ENCODE results near the gene MPO.
A peak's percentile ranks its signal among the peaks of the same experiment; 100 is the strongest.

Gene MPO, protein sequence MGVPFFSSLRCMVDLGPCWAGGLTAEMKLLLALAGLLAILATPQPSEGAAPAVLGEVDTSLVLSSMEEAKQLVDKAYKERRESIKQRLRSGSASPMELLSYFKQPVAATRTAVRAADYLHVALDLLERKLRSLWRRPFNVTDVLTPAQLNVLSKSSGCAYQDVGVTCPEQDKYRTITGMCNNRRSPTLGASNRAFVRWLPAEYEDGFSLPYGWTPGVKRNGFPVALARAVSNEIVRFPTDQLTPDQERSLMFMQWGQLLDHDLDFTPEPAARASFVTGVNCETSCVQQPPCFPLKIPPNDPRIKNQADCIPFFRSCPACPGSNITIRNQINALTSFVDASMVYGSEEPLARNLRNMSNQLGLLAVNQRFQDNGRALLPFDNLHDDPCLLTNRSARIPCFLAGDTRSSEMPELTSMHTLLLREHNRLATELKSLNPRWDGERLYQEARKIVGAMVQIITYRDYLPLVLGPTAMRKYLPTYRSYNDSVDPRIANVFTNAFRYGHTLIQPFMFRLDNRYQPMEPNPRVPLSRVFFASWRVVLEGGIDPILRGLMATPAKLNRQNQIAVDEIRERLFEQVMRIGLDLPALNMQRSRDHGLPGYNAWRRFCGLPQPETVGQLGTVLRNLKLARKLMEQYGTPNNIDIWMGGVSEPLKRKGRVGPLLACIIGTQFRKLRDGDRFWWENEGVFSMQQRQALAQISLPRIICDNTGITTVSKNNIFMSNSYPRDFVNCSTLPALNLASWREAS

DNA sequence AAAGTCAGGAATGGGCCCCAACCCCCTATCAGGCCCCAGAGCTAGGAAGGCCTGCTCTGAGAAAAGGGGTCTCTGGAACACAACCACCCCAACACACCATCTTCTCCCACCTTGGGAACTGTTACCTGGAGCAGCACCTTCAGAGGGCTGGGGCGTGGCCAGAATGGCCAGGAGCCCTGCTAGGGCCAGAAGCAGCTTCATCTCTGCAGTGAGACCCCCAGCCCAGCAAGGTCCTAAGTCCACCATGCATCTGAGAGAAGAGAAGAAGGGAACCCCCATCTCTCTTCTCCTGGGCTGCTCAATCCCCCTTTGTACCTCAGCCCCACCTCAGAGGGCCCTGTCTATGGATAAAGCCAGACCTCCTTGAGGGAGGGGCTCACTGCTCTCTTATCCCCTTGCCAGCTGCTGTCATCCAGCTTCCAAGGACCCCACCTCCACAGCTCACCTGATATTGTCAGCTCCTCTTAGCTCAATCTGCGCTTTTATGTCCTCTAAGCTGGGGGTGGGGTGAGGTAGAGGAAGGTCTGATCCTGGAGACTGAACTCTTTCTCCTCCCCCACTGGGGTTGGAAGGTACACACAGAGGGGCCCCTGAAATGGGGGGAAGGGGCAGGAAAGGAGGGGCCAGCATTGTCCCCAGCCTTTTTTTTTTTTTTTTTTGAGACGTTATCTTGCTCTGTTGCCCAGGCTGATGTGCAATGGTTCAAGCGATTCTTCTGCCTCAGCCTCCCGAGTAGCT lies at the start of gene MPO:
MPO (minus strand) TSS at position 456 of the 738 bp plus-strand sequence; CDS start at position 279, 177 bp downstream.
- DNase-seq, result no peak

DNA sequence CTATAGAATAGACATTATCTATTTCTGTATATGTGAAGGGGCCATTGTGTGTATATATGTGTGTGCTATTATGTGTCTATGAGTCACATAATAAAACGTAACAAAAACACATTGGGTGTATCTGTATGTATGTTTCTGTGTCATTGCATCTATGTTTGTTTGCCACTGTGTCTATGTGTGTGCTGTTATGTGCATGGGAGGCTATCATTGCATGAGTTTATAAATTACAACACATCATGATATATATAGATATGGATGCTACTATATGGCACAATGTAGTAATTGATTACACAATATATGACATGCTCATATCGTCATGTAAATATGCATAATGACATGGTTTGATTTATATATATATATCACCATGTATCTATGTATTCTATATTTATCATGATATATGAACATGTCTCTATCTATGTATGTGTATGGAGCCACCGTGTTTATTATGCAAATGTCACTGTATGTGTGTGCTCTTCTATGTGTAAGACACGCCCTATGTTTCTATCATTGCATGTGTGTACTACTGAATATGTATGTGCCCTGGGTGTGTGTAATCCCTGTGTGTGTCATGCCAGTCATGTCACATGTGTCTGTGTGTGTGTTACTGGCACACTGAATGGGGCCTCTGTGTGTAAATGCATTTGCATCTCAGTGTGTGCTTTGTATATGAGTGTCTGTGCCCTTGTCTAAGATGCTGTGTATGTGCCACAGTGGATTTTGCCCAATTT lies 49.2 kb upstream of the MPO start:
- DNase-seq, result peak; percentile 27

DNA sequence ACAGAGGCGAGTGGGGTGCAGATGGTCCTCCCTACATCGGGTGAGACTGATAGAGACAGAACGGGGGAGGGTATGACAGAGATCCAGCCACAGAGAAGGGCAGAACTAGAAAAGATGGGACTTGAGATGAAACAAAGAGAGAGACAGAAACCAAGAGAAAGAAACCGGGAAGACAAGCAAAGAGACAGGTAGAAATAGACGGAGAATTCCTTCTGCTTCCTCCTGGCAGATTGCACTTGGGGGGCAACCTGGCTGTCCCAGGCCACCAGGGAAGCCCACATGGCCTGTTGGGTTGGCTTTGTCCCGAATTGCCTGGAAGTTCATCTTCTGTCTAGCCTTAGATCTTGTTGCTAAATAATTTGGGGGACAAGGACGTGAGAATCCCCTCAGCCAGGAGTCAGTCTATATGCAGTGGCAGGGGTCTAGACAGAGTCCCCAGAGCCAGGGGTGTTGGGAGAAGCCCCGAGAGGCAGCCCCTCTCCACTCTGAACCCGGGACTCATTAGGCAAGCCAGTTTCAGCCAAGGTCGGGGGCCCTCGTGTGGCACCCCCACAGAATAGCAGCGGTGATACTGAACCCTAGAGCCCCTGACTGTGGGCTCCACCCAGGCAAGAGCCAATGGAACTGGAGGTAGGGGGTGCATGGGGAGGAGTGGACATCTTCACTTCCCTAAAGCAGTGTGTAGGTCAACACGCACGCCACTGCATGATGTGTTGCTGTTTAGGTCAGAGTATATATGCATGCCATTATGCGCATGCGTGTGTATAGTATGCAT lies 48.5 kb upstream of the MPO start:
- DNase-seq, result peak; percentile 78

DNA sequence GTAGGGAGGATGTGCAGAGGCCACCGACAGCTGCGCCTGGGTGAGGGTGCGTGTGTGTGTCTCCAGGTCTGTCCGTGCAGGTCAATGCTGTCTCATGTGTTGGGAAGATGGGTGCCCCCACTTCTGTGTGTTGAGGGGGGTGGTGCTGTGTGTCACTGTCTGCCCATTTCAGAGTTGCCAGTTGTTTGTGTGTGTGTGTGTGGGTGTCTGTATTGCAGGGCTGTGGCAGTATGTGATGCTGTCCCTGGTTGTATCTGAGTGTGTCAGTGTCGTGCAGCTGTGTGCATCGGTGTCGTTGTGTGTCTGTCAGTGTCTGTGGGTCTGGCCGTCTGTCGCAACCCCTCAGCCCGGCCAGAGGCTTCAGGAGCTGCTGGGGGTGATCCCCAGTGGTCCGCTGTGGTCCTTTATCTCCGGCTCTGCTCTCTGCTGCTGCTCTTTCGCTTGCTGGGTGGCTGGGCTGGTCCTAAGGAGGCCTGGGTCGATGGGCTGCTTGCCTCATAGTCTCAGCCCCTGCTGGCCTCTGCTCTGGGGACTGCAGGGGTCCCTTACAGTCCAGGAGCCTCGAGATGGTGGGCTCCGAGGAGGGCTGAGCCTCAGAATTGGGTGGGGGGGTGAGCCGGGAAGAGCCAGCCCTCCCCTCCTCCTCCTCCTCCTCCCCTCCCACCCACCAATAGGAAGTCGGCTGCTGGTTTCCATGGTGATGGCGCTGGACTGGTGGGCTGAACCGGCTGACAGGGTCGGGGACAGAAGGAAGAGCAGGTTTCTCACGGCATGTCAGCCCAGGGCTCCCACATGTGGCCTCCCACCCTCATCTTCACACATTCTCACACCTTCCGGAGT lies 47.7 kb upstream of the MPO start, which contains the start of gene TSPOAP1:
TSPOAP1 (minus strand) TSS at position 601 of the 840 bp plus-strand sequence. CDS start 875 bp downstream, outside the sequence.
- DNase-seq, result peak; percentile 79

DNA sequence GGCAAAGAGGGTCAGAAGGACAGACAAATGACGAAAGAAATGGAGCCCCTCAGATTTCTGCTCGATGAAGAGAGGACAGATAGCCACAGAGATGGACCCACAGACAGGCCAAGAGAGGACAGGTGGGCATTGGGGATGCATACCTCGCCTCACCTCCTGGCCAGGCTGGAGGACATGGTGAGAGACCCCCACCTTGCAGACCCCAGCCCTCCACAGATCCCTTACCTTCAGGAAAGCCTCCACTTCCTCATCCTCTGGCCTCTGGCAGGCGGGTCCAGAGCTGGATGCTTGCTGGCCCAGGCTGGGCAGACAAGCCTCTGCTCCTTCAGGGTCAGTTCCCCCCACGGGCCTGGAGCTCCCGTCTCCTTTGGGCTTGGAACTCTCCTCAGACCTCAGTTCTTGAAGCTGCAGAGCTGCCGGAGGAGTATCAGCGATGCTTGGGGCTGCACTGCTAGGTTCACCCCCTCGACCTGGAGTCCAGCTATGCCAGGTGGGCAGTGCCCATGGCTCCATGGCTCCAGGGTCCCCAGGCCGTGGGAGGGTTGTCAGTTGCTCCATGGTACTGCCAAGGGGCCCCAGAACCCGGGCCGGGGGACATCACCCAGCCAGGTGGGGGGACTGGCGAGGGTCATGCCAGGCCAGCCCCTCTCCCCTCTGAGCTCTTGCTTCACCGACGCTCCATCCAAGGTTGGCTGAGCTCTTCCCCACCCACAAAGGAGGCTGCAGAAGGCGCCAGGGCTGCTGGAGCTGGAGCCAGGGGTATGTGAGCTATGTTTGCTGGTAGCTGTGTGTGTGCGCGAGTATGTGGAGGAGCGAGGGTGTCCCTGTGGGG lies 46.8 kb upstream of the MPO start:
- DNase-seq, result no peak

DNA sequence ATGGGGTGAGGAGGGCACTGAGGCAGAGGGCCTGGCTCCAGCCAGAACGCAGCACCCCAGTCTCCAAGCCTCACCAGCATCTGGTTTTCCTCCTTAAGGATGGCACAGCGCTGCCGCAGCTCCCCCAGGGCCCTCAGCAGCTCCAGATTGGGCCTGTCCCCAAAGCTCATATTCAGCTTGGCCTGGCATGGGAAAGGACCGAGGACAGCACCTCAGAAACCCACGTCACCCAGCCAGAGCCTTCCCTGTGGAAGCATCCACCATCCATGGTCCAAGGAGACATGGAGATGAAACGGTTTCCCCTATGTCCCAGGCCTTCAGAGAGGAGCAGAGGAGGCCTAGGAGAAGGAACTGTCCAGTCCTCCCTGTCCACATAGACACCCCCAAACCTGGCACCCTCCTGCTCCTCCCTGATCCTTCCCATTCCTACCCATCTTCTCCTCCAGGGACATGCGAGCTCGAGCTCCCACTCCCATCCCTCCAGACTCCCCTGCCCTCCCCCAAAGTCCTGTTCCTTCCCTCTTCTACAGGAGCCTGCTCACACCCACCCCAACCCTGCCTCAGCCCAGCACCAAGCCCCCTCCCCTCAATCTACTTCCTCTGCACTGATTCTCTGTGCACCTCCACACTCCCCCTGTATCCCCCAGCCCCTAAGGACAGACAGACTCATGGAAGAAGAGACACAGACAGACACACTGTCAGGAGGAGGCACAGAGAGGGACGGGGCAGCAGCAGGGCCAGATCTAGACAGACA lies 46.1 kb upstream of the MPO start:
- no peak for DNase-seq

- no peak for DNase-seq
Observed at GRCh38 chr17:58325976-58326468, 45.3 kb upstream of the MPO start.

DNA sequence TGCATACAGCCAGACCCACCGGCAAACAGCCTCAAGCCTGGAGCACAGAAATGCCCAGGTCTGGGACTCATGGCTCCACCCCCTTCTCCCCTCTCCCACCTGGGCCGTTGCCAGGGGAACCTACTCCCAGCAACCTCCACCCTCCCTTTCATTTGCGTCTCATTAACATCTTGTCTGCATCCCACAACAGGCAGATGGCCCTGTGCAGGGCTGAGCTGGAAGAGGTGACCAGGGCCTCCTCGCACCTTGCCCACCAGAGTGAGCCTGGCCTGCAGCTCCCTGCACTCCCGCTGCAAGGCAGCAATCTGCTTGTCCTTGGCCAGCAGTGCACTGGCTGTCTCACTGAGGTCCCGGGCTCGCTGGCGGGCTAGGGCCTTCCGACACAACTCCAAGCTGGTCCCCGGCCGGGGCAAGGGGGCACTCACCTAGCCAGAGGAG lies 44.6 kb upstream of the MPO start:
- no peak for DNase-seq

GRCh38 chr17:58324409-58325288 lies 43.9 kb upstream of the MPO start:
- no peak for DNase-seq

DNA sequence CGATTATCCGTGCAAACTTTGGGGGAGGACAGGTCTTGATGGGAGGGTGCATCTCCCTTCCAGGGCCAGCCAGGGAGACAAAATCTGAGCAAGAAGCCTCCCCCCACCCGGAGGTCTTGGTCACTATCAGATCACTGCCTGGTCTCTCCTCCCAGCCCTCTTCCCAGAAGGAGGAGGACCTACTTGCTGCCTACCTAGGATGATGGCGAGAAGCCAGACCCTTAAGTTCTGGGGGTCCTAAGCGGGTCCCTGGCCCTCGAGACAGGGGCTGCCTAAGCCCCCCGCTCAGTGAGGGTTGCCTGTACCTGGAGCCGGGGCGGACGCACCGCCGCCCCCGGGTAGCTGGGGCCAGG lies 43.3 kb upstream of the MPO start:
- DNase-seq, result no peak

DNA sequence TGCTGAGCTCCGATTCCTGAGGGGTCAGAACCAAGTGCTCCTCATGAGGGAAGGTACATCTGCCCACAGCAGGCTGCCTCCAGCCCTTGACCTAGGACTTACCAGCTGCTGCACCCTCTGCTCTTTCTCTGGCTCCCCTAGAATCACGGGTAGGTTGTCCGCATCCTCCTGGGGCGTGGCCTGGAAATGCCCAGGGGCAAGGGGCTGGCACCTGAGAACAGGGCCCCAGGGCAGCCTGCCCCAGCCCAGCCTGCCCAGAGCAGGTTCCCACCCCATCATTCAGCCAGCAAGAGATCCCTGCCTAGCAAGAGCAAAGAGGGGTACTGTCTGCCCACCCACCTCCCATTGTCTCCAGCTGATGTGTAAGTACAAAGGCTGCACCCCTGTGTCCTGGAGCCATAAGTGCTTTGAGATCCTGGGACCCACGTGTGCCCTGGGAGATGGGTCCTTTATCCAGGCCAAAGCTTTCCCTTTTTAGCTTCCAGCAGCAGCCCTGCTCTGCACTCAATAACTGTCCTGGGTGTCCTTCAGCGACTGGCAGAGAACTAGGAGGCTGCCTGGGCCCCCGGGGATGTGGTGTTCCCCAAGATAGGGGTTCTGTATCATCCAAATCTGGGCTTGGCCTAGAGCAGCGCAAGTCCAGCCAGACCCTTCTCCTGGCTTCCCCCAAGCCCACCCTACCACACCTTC lies 42.8 kb upstream of the MPO start:
- DNase-seq, result no peak

DNA sequence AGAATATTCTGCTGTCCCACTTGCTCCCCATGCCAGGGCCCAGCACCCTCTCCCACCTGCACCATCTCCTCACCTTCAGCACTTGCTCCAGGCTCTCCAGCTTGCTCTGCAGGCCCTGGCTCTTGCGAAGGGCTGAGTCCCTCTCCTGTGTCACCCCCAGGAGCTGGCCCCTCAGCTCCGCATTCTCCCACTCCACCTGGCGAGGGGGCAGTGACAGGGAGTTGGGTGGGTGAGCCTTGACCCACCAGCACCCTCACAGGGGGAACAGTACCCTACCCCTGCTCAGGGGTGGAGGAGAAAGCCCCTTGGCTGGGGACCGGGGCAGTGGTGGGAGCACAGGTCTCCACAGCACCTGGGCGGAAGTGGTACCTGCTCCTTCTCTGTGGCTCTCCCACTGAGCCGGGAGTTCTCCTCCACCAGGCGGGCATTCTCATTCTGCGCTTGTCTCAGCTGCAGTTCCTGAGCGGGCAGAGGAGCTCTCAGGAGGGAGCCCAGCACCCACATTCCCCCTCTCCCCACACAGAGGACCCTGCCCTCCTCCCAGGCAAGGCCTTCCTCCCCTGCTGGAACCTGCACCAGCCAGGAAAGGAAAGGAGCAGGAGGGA lies 41.9 kb upstream of the MPO start:
- DNase-seq, result no peak

GRCh38 chr17:58321571-58322525 lies 41.1 kb upstream of the MPO start:
- DNase-seq, result no peak

DNA sequence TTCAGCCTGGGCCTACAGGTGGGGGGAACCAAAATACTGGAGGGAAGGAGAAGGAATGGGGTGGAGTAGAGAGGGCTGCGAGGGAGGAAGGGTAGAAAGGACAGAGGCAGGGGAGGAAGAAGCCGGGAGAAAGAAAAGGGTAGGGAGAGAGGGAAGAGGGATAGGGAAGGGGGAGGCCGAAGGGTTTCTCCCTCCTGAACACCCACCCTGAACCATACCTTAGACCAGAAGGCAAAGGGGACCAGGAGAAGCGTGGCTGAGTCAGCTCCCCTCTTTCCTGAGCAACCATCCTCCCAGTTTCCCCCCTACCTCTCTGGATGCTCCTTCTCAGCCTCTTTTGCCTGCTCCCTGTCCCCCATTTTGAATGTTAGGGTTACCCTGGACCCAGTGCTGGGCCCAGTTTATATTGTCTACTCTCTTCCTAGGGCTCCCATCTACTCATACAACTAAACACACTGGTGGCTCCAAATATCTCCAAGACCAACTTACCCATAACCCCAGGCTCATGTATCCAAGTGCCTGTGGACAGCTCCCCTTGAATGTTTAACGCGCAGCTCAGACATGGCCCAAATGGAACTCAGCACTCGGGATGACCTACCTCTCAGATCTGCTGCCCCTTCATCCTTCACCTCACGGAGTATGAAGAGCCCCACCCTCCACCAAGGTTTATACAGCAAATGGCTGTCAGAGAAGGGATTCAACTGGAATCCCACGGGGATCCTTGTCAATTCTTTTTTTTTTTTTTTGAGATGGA lies 40.0 kb upstream of the MPO start:
- no peak for DNase-seq

GRCh38 chr17:58320163-58320558 lies 39.4 kb upstream of the MPO start:
- no peak for DNase-seq
